Right cardiac atrium (tissue), 5 donors: Measurements from ENCODE around the gene CLDN24. TPM values are rescaled to one million over a fixed set of nuclear protein-coding genes. Genes with fewer than 3 reads are reported as not detected.
A peak's percentile ranks its signal among the peaks of the same experiment; 100 is the strongest.

Experiments used
- ATAC-seq, 2 donors: fragments of 200-7000 bp; cut with Tn5 transposase; one replicate each; pipeline versions ENCODE4 v1.8.0 to v1.9.1; 2020; ENCODE audit warnings: moderate library complexity in 2 of 2, mild to moderate bottlenecking in 1 of 2
- DNase-seq, 3 donors: peaks; one replicate each; pipeline ENCODE4 v3.0.0-alpha.2; 2020
- H3K27ac ChIP-seq: one replicate; pipeline ENCODE4 v1.5.1; 2013; ENCODE audit warnings: mild to moderate bottlenecking, low read length, control low read depth, moderate library complexity
- H3K27me3 ChIP-seq: one replicate; pipeline ENCODE4 v1.6.1; 2013; ENCODE audit not compliant: control insufficient read depth, insufficient read depth
- H3K4me1 ChIP-seq: one replicate; pipeline ENCODE4 v1.6.1; 2013; ENCODE audit warnings: low read length; ENCODE audit not compliant: control insufficient read depth, insufficient read depth
- H3K4me3 ChIP-seq: one replicate; pipeline ENCODE4 v1.5.1; 2013; ENCODE audit warnings: low read length, control low read depth
- H3K9me3 ChIP-seq: one replicate; pipeline ENCODE4 v1.6.1; 2013; ENCODE audit warnings: low read length; ENCODE audit not compliant: control insufficient read depth
- WGBS: extraction: QIAGEN DNeasy Blood & Tissue Kit; methylation state at CpG from one replicate; pipeline ENCODE4 v1.1.7; 2013; 5-methylcytosine and 5-hydroxymethylcytosine counted together
- intact Hi-C, 4 donors: fragments of 100-400 bp; cut with DNase I; formaldehyde crosslinking; loops; one replicate each; pipeline versions ENCODE4 v1.11.0 to v1.14.0; 2022 to 2023
- polyA plus RNA-seq: library from polyadenylated mRNA; stranded (reverse); fragments of 200-250 nt; gene quantifications from one replicate; pipeline ENCODE4 v1.2.3, GENCODE V29; 2013
- total RNA-seq, 4 donors: library from RNA; stranded (reverse); fragmentation: NEBNext Ultra II Directional; extraction: Animal tissue kit (Norgen Biotek cat#: 25700); gene quantifications; one replicate each; pipeline ENCODE4 v1.2.1, GENCODE V29; 2021
- donor health status: healthy with polysubstance abuse.
- donor health status: DM: no; HTN: yes; CAD: no.
- donor health status: DM: no; HTN: no; CAD: no.
- donor health status: DM: no; HTN: yes; CAD: no; lungs with severe emphysema.
- donor health status: DM: yes; HTN: yes; CAD: no.

CLDN24 gene
- total and polyA plus RNA-seq, 5 donors: not detected

GRCh38 chr4:183320211-183321059 is 1.8 kb downstream of the CLDN24 start, which contains the start of gene CLDN22:
TSS of gene CLDN22 (minus strand) at chr4:183320276. CDS start at chr4:183320218, 58 bp downstream.
- no peaks in the 10 kb centered on the region for H3K4me1 ChIP-seq
- 84% methylated on average over 6 of the region's 6 CpGs for WGBS
- no peaks in the 10 kb centered on the region for H3K9me3 ChIP-seq
- no peaks in the 10 kb centered on the region for H3K27me3 ChIP-seq
- intact Hi-C loops: no loop called here
- ATAC-seq: no peak
- no peak within 1 kb of the TSS for H3K27ac ChIP-seq
- DNase-seq: no peak
- no peak within 1 kb of the TSS for H3K4me3 ChIP-seq

GRCh38 chr4:183318656-183319055 is 3.6 kb downstream of the CLDN24 start:
- H3K4me3 ChIP-seq: no peak overlapping the region
- ATAC-seq: peak in 1 of 2 donors; percentile 31
- intact Hi-C loops: no loop called here
- no peaks in the 10 kb centered on the region for H3K9me3 ChIP-seq
- no peak for DNase-seq
- H3K27me3 ChIP-seq: no peaks in the 10 kb centered on the region
- WGBS: 62% methylated on average over 10 of the region's 10 CpGs
- H3K27ac ChIP-seq: no peak overlapping the region
- H3K4me1 ChIP-seq: no peaks in the 10 kb centered on the region

GRCh38 chr4:183314806-183315205 is 7.4 kb downstream of the CLDN24 start:
- ATAC-seq (no peak), DNase-seq (no peak)
- Histone ChIP-seq H3K27ac (no peak overlapping the region), H3K4me1 (no peaks in the 10 kb centered on the region), H3K27me3 (no peaks in the 10 kb centered on the region), H3K4me3 (no peak overlapping the region), H3K9me3 (no peaks in the 10 kb centered on the region)
- intact Hi-C loops: no loop called here
- 90% methylated on average over 9 of the region's 9 CpGs for WGBS

GRCh38 chr4:183314336-183314735 is 7.9 kb downstream of the CLDN24 start:
- WGBS: 96% methylated on average over 15 of the region's 15 CpGs
- H3K4me3 ChIP-seq: no peak overlapping the region
- DNase-seq (no peak), ATAC-seq (no peak)
- H3K4me1 ChIP-seq: no peaks in the 10 kb centered on the region
- H3K27me3 ChIP-seq: no peaks in the 10 kb centered on the region
- H3K9me3 ChIP-seq: no peaks in the 10 kb centered on the region
- intact Hi-C loops: no loop called here
- H3K27ac ChIP-seq: no peak overlapping the region

GRCh38 chr4:183312841-183313240 is 9.4 kb downstream of the CLDN24 start:
- no peaks in the 10 kb centered on the region for H3K4me1 ChIP-seq
- H3K27ac ChIP-seq: no peak overlapping the region
- intact Hi-C loops: no loop called here
- H3K27me3 ChIP-seq: no peaks in the 10 kb centered on the region
- no peak overlapping the region for H3K4me3 ChIP-seq
- DNase-seq (no peak), ATAC-seq (no peak)
- H3K9me3 ChIP-seq: no peaks in the 10 kb centered on the region
- WGBS: 88% methylated on average over 5 of the region's 5 CpGs

GRCh38 chr4:183306811-183307210 is 15.4 kb downstream of the CLDN24 start:
- no peak overlapping the region for H3K27ac ChIP-seq
- no peaks in the 10 kb centered on the region for H3K9me3 ChIP-seq
- no peaks in the 10 kb centered on the region for H3K27me3 ChIP-seq
- intact Hi-C loops: no loop called here
- DNase-seq (no peak), ATAC-seq (no peak)
- WGBS: 87% methylated on average over 3 of the region's 3 CpGs
- H3K4me1 ChIP-seq: no peaks in the 10 kb centered on the region
- H3K4me3 ChIP-seq: no peak overlapping the region

GRCh38 chr4:183304538-183304937 is 17.7 kb downstream of the CLDN24 start:
- Histone ChIP-seq H3K9me3 (no peaks in the 10 kb centered on the region), H3K27me3 (no peaks in the 10 kb centered on the region), H3K27ac (no peak overlapping the region), H3K4me3 (no peak overlapping the region), H3K4me1 (peaks cover 3% of the 10 kb centered on the region)
- ATAC-seq (no peak), DNase-seq (no peak)
- intact Hi-C loops: no loop called here
- 94% methylated on average over 2 of the region's 2 CpGs for WGBS

- H3K27ac ChIP-seq: no peak overlapping the region
- peaks cover 4% of the 10 kb centered on the region for H3K4me1 ChIP-seq
- WGBS: 98% methylated on average over 4 of the region's 4 CpGs
- no peaks in the 10 kb centered on the region for H3K27me3 ChIP-seq
- ATAC-seq (no peak), DNase-seq (no peak)
- no peak overlapping the region for H3K4me3 ChIP-seq
- H3K9me3 ChIP-seq: no peaks in the 10 kb centered on the region
- intact Hi-C loops: no loop called here
Measured at GRCh38 chr4:183304067-183304466, 18.2 kb downstream of the CLDN24 start.

GRCh38 chr4:183303301-183303700 is 18.9 kb downstream of the CLDN24 start:
- Histone ChIP-seq H3K9me3 (no peaks in the 10 kb centered on the region), H3K4me3 (no peak overlapping the region), H3K4me1 (peaks cover 4% of the 10 kb centered on the region), H3K27me3 (no peaks in the 10 kb centered on the region), H3K27ac (no peak overlapping the region)
- intact Hi-C loops: no loop called here
- ATAC-seq: no peak
- 90% methylated on average over 4 of the region's 4 CpGs for WGBS
- no peak for DNase-seq

- ATAC-seq (no peak), DNase-seq (no peak)
- H3K27ac ChIP-seq: no peak overlapping the region
- 63% methylated on average over 5 of the region's 5 CpGs for WGBS
- H3K27me3 ChIP-seq: no peaks in the 10 kb centered on the region
- H3K9me3 ChIP-seq: no peaks in the 10 kb centered on the region
- H3K4me3 ChIP-seq: no peak overlapping the region
- peaks cover 4% of the 10 kb centered on the region for H3K4me1 ChIP-seq
- intact Hi-C loops: no loop called here
Measured at GRCh38 chr4:183300655-183301054, 21.6 kb downstream of the CLDN24 start.

- no peaks in the 10 kb centered on the region for H3K27me3 ChIP-seq
- peaks cover 4% of the 10 kb centered on the region for H3K4me1 ChIP-seq
- ATAC-seq (peak in 1 of 2 donors; percentile 31), DNase-seq (no peak)
- H3K27ac ChIP-seq: no peak overlapping the region
- 33% methylated on average over 6 of the region's 6 CpGs for WGBS
- intact Hi-C loops: no loop called here
- no peak overlapping the region for H3K4me3 ChIP-seq
- no peaks in the 10 kb centered on the region for H3K9me3 ChIP-seq
Measured at GRCh38 chr4:183300070-183300469, 22.2 kb downstream of the CLDN24 start.
